DND-41 (cell line): Measurements from ENCODE around the gene TALDO1.

Experiments used
- ATAC-seq: fragments of 200-7000 bp; cut with Tn5 transposase; 3 replicates; pipeline ENCODE4 v1.9.1; 2021; ENCODE audit warnings: low read depth; ENCODE audit not compliant: insufficient read depth
- DNase-seq: peaks from one replicate; pipeline ENCODE4 v3.0.0-alpha.2; 2020
- H2AFZ ChIP-seq: 2 replicates; pipeline ENCODE4 v1.6.0; 2012; ENCODE audit warnings: low read depth, low read length
- H3K27ac ChIP-seq: 2 replicates; pipeline ENCODE4 v1.5.1; 2012; ENCODE audit warnings: low read length, inconsistent platforms
- H3K27me3 ChIP-seq: fragments of 200-600 bp; sonication (generic); 2 replicates; pipeline ENCODE4 v1.6.0; 2012; ENCODE audit warnings: low read length, mild to moderate bottlenecking, inconsistent platforms; ENCODE audit not compliant: insufficient read depth, poor library complexity
- H3K36me3 ChIP-seq: 2 replicates; pipeline ENCODE4 v1.5.1; 2012; ENCODE audit warnings: low read length, inconsistent platforms; ENCODE audit not compliant: insufficient read depth
- H3K4me1 ChIP-seq: 2 replicates; pipeline ENCODE4 v1.5.1; 2012; ENCODE audit warnings: mild to moderate bottlenecking, low read length; ENCODE audit not compliant: insufficient read depth
- H3K4me2 ChIP-seq: 2 replicates; pipeline ENCODE4 v1.6.0; 2012; ENCODE audit warnings: mild to moderate bottlenecking, moderate library complexity, low read length, inconsistent platforms; ENCODE audit not compliant: insufficient read depth
- H3K4me3 ChIP-seq, 2 experiments: fragments of 200-600 bp in 1 of 2; shearing (Covaris generic) in 1 of 2; 2 replicates each; pipeline ENCODE4 v1.5.1; 2012 to 2016; ENCODE audit warnings: inconsistent platforms in 2 of 2, low read length in 2 of 2, mild to moderate bottlenecking in 2 of 2, low read depth in 1 of 2, moderate library complexity in 1 of 2
- H3K79me2 ChIP-seq: 2 replicates; pipeline ENCODE4 v1.6.0; 2012; ENCODE audit warnings: low read length, inconsistent platforms; ENCODE audit not compliant: insufficient read depth
- H3K9ac ChIP-seq: 2 replicates; pipeline ENCODE4 v1.6.0; 2012; ENCODE audit warnings: low read depth, mild to moderate bottlenecking, inconsistent platforms, low read length, moderate library complexity
- H3K9me3 ChIP-seq: 2 replicates; pipeline ENCODE4 v1.5.1; 2012; ENCODE audit warnings: low read length, moderate library complexity, mild to moderate bottlenecking, inconsistent platforms; ENCODE audit not compliant: insufficient read depth, severe bottlenecking
- H4K20me1 ChIP-seq: 2 replicates; pipeline ENCODE4 v1.6.0; 2012; ENCODE audit warnings: low read length; ENCODE audit not compliant: insufficient read depth
- CTCF ChIP-seq: IDR thresholded peaks from 2 replicates; pipeline ENCODE4 v1.5.1; 2012; ENCODE audit warnings: borderline replicate concordance, low read length, moderate library complexity, mild to moderate bottlenecking; ENCODE audit not compliant: poor library complexity, severe bottlenecking; ENCODE audit errors: extremely low read depth
- EZH2 ChIP-seq: IDR thresholded peaks from 3 replicates; pipeline ENCODE4 v1.6.1; 2012; ENCODE audit warnings: borderline replicate concordance, low read depth, mild to moderate bottlenecking, moderate library complexity, low read length, inconsistent platforms; ENCODE audit not compliant: severe bottlenecking

TALDO1 gene

GRCh38 chr11:749731-750130 is 2.5 kb downstream of the TALDO1 start:
- H3K4me3 ChIP-seq: no peak overlapping the region
- ATAC-seq: no peak
- peaks cover 76% of the 10 kb centered on the region for H3K79me2 ChIP-seq

GRCh38 chr11:760236-760635 is 13.0 kb downstream of the TALDO1 start:
- H3K4me1 ChIP-seq: no peaks in the 10 kb centered on the region
- H3K4me2 ChIP-seq: no peak overlapping the region
- H4K20me1 ChIP-seq: peaks cover 38% of the 10 kb centered on the region
- no peak overlapping the region for H2AFZ ChIP-seq
- ATAC-seq (no peak), DNase-seq (no peak)
- TF ChIP-seq EZH2 (no peak), CTCF (no peak)
- H3K79me2 ChIP-seq: peaks cover 25% of the 10 kb centered on the region
- peaks cover 85% of the 10 kb centered on the region for H3K36me3 ChIP-seq
- no peak overlapping the region for H3K9ac ChIP-seq
- no peak overlapping the region for H3K27ac ChIP-seq
- H3K9me3 ChIP-seq: no peaks in the 10 kb centered on the region
- no peaks in the 10 kb centered on the region for H3K27me3 ChIP-seq
- no peak overlapping the region for H3K4me3 ChIP-seq

More at GRCh38 chr11:749731-750130, 2.5 kb downstream of the TALDO1 start:
- H3K27me3 ChIP-seq: no peaks in the 10 kb centered on the region
- no peak overlapping the region for H2AFZ ChIP-seq
- H4K20me1 ChIP-seq: peaks cover 37% of the 10 kb centered on the region
- H3K9ac ChIP-seq: 0 out of 2 replicates have a peak overlapping the region, but pooled peaks have one; percentile 27
- H3K27ac ChIP-seq: peak overlapping the region; percentile 17; the same call in 1 of the 2 replicates
- no peaks in the 10 kb centered on the region for H3K9me3 ChIP-seq
- DNase-seq: no peak
- TF ChIP-seq CTCF (no peak), EZH2 (no peak)
- H3K4me2 ChIP-seq: peak overlapping the region; percentile 94; the same call in 1 of the 2 replicates
- peaks cover 21% of the 10 kb centered on the region for H3K36me3 ChIP-seq
- peaks cover 30% of the 10 kb centered on the region for H3K4me1 ChIP-seq

- H3K4me3 ChIP-seq: no peak overlapping the region
- H3K79me2 ChIP-seq: peaks cover 11% of the 10 kb centered on the region
- peaks cover 85% of the 10 kb centered on the region for H3K36me3 ChIP-seq
- no peaks in the 10 kb centered on the region for H3K27me3 ChIP-seq
- TF ChIP-seq EZH2 (no peak), CTCF (no peak)
- no peak overlapping the region for H3K9ac ChIP-seq
- DNase-seq (no peak), ATAC-seq (no peak)
- H2AFZ ChIP-seq: no peak overlapping the region
- H3K27ac ChIP-seq: no peak overlapping the region
- no peaks in the 10 kb centered on the region for H3K4me1 ChIP-seq
- H4K20me1 ChIP-seq: peaks cover 38% of the 10 kb centered on the region
- H3K9me3 ChIP-seq: no peaks in the 10 kb centered on the region
- no peak overlapping the region for H3K4me2 ChIP-seq
Measured at GRCh38 chr11:761526-762108, 14.4 kb downstream of the TALDO1 start.
